Measurements from ENCODE around the gene MELTF. TPM values are rescaled to one million over a fixed set of nuclear protein-coding genes. Genes with fewer than 3 reads are reported as not detected.

Gene MELTF
- total and polyA plus RNA-seq, 9 donors: 6.1 to 25.6 (median 11.9) TPM

DNA sequence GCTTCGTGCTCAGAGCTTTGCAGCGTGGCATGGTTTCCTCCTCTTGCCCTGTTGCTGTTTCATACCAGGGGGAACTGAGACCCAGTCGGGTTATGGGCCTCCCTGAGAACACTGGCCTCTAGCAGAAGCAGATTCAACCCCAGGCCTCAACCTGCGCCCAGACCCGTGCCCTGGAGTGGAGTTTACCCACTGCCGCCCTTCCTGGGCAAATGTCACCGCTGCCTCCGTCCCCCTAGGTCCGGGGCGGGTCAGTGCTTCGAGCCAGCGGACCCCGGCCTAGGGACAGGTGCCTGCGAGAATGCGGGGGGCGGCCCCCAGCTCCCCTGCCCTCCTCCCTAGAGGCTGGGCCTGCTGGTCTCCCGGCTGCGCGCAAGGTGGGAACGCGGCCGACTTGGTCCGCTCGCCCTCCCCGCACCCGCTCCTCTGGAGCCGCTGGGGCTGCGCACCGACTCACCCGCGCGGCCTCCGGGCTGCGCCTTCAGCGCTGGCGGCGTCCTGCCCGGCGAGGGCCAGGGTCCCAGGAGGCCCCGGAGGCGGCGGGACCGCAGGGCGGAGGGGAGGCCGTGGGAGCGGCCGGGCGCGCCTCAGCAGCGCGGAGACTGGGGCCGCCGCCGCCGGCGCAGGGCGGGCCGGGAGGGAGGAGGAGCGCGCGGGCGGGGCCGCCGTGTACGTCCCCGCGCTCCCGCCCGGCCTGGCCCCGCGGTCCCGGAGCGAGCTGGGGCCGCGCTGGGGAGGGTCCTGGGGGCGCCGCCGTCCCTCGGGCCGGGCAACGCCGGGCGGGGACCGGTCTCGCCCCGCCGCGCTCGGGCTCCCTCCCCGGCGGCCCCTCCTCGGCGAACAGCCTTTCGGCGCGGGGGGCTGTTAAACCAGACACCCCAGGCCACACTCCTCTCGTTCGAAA is 61.1 kb downstream of the MELTF start, which contains the start of gene PIGZ:
PIGZ (minus strand) TSS at position 601 of the 901 bp plus-strand sequence. CDS start 16,802 bp downstream, outside the sequence.
- Histone ChIP-seq H3K27me3 (ENCODE audit: control insufficient read depth, insufficient read depth, low read length) (peaks cover 54% of the 10 kb centered on the region), H3K4me3 (ENCODE audit: low read length) (peak within 1 kb of the TSS; percentile 61), H3K9me3 (replicated peaks; ENCODE audit: control insufficient read depth, low read depth, low read length) (peaks cover 2% of the 10 kb centered on the region), H3K27ac (ENCODE audit: low read length) (no peak within 1 kb of the TSS), H3K4me1 (ENCODE audit: control insufficient read depth, insufficient read depth, low read length) (peaks cover 17% of the 10 kb centered on the region), H3K36me3 (ENCODE audit: control insufficient read depth, insufficient read depth, low read length) (no peaks in the 10 kb centered on the region)
- peak; percentile 57 for DNase-seq
- WGBS (ENCODE audit: insufficient coverage): 1% methylated on average over 98 of the region's 98 CpGs

DNA sequence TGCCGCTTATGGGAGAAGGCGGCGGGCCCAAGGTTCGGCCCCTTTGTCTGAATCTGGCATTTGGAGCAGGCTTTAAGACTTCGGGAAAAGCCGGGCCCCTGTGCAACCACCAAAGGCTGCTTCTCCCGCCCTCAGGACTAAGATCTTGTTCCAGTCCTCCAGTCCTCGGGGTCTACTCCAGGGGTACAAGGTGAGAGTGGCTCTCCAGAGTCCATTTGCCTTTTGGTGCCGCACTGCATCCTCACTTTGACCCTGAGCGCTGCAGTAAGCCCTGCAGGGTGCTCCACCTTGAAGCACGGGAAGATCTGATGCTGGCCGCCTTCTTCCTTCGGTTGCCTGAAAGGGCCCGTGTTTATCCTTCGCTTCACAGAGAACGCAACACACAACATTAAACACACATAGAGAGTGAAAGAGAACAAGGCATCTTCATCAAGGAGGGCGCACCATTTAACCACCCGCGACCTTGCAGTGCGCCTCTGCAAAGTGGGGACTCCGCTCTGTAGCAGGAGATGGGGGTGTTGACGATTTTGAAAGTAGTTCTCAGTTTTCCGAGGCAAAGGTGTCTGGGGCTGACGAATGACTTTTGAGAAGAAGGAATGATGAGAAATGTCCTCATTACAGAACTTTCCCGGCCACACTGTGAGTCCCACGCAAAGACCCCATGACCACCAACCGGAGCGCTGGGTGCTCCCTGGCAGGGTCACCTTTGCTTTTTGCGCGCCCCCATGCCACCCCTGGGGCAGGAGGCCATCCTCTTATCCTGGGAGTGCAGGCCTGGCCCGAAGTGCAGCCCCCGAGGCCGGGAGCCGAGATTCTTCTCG is 62.0 kb downstream of the MELTF start:
- no peak overlapping the region for H3K27ac ChIP-seq (ENCODE audit: low read length)

DNA sequence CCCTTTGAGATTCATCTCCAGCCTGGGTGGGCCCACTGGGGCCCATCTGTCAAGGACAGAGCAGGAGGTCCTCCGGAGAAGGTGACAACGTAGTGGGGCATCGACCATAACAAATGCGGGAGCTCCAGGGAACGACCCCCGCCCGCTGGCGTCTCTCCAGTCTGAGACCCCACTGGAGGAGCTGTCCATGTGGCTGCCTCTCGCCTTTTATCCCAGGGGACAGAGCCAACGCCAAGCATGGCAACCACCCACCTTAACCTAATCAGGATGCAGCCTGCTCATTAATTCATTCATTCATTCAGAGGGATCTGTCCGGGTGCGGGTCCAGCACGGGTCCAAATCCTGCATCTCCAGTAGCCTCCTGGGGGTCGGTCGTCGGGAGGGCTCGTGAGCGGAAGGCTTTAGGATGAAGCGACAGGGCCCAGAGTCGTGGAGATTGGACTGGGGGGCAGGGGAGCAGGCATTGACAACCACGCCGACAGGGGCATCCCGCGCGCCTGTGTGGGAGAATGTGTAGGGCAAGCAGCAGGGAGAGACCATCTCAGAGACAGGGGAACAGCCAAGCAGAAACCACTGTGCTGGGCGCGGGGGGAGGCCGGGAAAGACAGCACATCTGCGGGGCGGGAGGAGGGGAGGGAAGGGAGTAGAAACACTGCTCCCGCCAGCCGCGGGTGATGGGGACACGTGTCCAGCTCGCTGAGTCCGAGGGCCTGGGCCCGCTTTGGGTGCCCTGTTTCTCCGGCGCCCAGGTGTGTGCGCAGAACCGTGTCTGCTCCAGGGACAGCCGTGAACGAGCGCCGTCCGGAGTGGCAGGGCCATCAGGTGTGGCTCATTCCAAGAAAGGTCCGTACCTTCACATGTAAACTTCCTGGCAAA is 62.9 kb downstream of the MELTF start:
- no peak for DNase-seq
- Histone ChIP-seq H3K36me3 (ENCODE audit: control insufficient read depth, insufficient read depth, low read length) (no peaks in the 10 kb centered on the region), H3K4me3 (ENCODE audit: low read length) (no peak overlapping the region), H3K27ac (ENCODE audit: low read length) (no peak overlapping the region), H3K9me3 (replicated peaks; ENCODE audit: control insufficient read depth, low read depth, low read length) (peaks cover 2% of the 10 kb centered on the region), H3K27me3 (ENCODE audit: control insufficient read depth, insufficient read depth, low read length) (peaks cover 54% of the 10 kb centered on the region), H3K4me1 (ENCODE audit: control insufficient read depth, insufficient read depth, low read length) (peaks cover 17% of the 10 kb centered on the region)
- 21% methylated on average over 44 of the region's 47 CpGs for WGBS (ENCODE audit: insufficient coverage)

More for the DNA sequence above, 62.0 kb downstream of the MELTF start:
- peaks cover 54% of the 10 kb centered on the region for H3K27me3 ChIP-seq (ENCODE audit: control insufficient read depth, insufficient read depth, low read length)
- H3K4me1 ChIP-seq (ENCODE audit: control insufficient read depth, insufficient read depth, low read length): peaks cover 17% of the 10 kb centered on the region
- WGBS (ENCODE audit: insufficient coverage): 29% methylated on average over 20 of the region's 35 CpGs
- H3K4me3 ChIP-seq (ENCODE audit: low read length): peak overlapping the region; percentile 51
- no peak for DNase-seq
- peaks cover 2% of the 10 kb centered on the region for H3K9me3 ChIP-seq (replicated peaks; ENCODE audit: control insufficient read depth, low read depth, low read length)
- H3K36me3 ChIP-seq (ENCODE audit: control insufficient read depth, insufficient read depth, low read length): no peaks in the 10 kb centered on the region

DNA sequence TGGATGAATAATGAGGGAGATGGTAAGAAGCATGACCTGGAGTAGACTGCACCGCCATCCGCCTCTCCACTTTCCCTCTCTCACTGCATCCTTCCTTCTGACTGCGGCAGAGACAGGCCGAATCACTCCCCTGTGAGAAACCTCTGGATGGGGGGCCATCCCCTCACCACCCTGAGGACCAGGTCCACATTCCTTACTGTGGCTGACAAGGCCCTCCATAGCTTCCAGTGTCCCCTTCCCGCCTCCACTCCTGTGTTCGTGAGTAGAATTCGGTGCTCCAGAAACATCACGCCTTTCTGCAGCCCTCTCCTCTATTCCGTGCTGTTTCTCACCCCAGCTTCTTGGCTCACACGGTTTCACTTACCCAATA is 63.8 kb downstream of the MELTF start:
- peaks cover 49% of the 10 kb centered on the region for H3K27me3 ChIP-seq (ENCODE audit: control insufficient read depth, insufficient read depth, low read length)
- WGBS (ENCODE audit: insufficient coverage): 74% methylated on average over 8 of the region's 10 CpGs
- H3K4me1 ChIP-seq (ENCODE audit: control insufficient read depth, insufficient read depth, low read length): peaks cover 17% of the 10 kb centered on the region
- no peak overlapping the region for H3K27ac ChIP-seq (ENCODE audit: low read length)
- H3K36me3 ChIP-seq (ENCODE audit: control insufficient read depth, insufficient read depth, low read length): no peaks in the 10 kb centered on the region
- H3K4me3 ChIP-seq (ENCODE audit: low read length): no peak overlapping the region
- no peaks in the 10 kb centered on the region for H3K9me3 ChIP-seq (replicated peaks; ENCODE audit: control insufficient read depth, low read depth, low read length)
- no peak for DNase-seq

DNA sequence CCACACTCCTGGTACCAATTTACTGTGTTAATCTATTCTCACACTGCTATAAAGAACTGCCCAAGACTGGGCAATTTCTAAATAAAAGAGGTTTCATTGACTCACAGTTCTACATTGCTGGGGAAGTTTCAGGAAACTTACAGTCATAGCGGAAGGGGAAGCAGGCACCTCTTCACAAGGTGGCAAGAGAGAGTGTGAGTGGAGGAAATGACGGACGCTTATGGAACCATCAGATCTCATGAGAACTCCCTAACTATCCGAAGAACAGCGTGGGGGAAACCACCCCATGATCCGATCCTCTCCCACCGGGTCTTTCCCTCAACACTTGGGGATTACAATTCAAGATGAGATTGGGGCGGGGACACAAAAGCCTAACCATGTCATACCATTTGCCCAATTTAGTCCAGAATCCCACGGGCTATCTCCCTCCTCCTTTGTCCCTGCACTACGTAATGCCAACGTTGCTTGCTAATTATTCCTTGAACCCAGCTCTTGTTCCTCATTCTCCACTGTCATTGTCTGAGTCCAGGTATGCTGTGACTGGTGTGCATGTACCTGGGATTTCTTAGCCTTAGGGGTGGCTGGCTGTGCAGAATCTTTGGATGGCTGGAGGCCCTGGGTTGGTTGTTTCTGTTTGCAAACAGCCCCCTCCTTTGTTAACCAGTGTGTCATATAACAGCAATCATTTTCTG is 64.4 kb downstream of the MELTF start:
- WGBS (ENCODE audit: insufficient coverage): 74% methylated on average over 4 of the region's 11 CpGs
- Histone ChIP-seq H3K9me3 (replicated peaks; ENCODE audit: control insufficient read depth, low read depth, low read length) (no peaks in the 10 kb centered on the region), H3K27me3 (ENCODE audit: control insufficient read depth, insufficient read depth, low read length) (peaks cover 44% of the 10 kb centered on the region), H3K4me3 (ENCODE audit: low read length) (no peak overlapping the region), H3K27ac (ENCODE audit: low read length) (no peak overlapping the region), H3K4me1 (ENCODE audit: control insufficient read depth, insufficient read depth, low read length) (peaks cover 17% of the 10 kb centered on the region), H3K36me3 (ENCODE audit: control insufficient read depth, insufficient read depth, low read length) (no peaks in the 10 kb centered on the region)
- no peak for DNase-seq

DNA sequence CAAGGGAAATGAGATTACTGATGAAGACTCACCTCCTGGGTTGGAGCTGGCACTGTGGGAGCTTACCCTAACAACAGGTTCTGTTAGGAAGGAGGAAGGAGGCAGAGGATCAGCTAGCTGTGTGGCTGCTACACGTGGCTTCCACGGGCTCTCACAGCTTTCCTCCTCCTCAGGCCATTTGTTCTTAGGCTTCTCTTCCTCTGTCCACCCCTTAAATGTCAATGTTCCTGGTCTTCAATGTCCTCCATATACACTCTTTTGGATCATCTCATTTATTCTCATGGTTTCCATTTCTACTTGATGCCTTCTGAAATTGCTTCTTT is 66.0 kb downstream of the MELTF start:
- H3K4me3 ChIP-seq (ENCODE audit: low read length): no peak overlapping the region
- H3K27ac ChIP-seq (ENCODE audit: low read length): no peak overlapping the region
- H3K4me1 ChIP-seq (ENCODE audit: control insufficient read depth, insufficient read depth, low read length): peaks cover 17% of the 10 kb centered on the region
- H3K36me3 ChIP-seq (ENCODE audit: control insufficient read depth, insufficient read depth, low read length): no peaks in the 10 kb centered on the region
- no peaks in the 10 kb centered on the region for H3K9me3 ChIP-seq (replicated peaks; ENCODE audit: control insufficient read depth, low read depth, low read length)
- WGBS (ENCODE audit: insufficient coverage): 100% methylated on average over 1 of the region's 2 CpGs
- peaks cover 39% of the 10 kb centered on the region for H3K27me3 ChIP-seq (ENCODE audit: control insufficient read depth, insufficient read depth, low read length)
- no peak for DNase-seq

DNA sequence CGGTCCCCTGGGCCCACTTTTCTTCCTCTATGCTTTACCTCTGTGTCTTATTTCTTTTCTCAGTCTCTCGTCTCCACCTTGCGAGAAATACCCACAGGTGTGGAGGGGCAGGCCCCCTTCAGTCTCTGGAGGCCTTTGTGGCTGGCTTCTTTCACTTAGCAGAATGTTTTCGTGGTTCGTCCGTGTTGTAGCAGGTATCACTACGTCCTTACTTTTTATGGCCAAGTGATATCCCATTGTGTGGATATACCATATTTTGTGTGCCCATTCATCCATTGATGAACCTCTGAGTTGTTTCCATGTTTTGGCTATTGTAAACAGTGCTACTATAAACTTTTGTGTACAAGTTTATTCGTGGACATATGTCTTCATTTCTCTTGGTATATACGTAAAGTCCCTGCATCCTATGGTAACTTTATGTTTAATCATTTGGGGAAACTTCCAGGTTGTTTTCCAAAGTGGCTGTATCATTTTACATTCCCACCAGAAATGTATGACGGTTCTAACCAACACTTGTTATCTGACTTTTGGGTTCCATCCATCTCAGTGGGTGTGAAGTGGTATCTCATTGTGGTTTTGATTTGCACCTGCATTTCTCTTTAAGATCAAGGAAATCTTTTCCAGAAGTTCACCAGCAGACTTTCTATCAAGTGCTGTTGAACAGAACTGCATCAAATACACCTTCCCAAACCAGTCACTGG is 66.5 kb downstream of the MELTF start:
- H3K27ac ChIP-seq (ENCODE audit: low read length): no peak overlapping the region
- no peaks in the 10 kb centered on the region for H3K9me3 ChIP-seq (replicated peaks; ENCODE audit: control insufficient read depth, low read depth, low read length)
- peaks cover 35% of the 10 kb centered on the region for H3K27me3 ChIP-seq (ENCODE audit: control insufficient read depth, insufficient read depth, low read length)
- DNase-seq: no peak
- peaks cover 14% of the 10 kb centered on the region for H3K4me1 ChIP-seq (ENCODE audit: control insufficient read depth, insufficient read depth, low read length)
- WGBS (ENCODE audit: insufficient coverage): no CpG with 5 or more reads among the region's 10 CpGs
- H3K36me3 ChIP-seq (ENCODE audit: control insufficient read depth, insufficient read depth, low read length): no peaks in the 10 kb centered on the region
- no peak overlapping the region for H3K4me3 ChIP-seq (ENCODE audit: low read length)

DNA sequence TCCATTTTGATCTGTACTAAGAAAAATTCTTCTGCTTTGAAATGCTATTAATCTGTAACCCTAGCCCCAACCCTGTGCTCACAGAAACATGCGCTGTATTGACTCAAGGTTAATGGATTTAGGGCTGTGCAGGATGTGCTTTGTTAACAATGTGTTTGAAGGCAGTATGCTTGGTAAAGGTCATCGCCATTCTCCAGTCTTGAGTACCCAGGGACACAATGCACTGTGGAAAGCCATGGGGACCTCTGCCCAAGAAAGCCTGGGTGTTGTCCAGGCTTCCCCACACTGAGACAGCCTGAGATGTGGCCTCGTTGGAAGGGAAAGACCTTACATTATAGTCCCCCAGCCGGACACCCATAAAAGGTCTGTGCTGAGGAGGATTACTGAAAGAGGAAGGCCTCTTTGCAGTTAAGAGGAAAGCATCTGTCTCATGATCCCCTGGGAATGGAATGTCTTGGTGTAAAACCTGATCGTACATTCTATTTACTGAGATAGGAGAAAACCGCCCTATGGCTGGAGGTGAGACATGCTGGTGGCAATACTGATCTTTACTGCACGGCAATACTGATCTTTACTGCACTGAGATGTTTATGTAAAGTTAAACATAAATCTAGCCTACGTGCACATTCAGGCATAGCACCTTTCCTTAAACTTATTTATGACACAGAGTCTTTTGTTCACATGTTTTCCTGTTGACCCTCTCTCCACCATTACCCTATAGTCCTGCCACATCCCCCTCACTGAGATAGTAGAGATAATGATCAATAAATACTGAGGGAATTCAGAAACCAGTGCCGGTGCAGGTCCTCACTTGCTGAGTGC is 67.3 kb downstream of the MELTF start:
- no peak overlapping the region for H3K27ac ChIP-seq (ENCODE audit: low read length)
- 100% methylated on average over 1 of the region's 9 CpGs for WGBS (ENCODE audit: insufficient coverage)
- peaks cover 6% of the 10 kb centered on the region for H3K4me1 ChIP-seq (ENCODE audit: control insufficient read depth, insufficient read depth, low read length)
- H3K27me3 ChIP-seq (ENCODE audit: control insufficient read depth, insufficient read depth, low read length): peaks cover 27% of the 10 kb centered on the region
- no peak overlapping the region for H3K4me3 ChIP-seq (ENCODE audit: low read length)
- H3K9me3 ChIP-seq (replicated peaks; ENCODE audit: control insufficient read depth, low read depth, low read length): no peaks in the 10 kb centered on the region
- DNase-seq: no peak
- no peaks in the 10 kb centered on the region for H3K36me3 ChIP-seq (ENCODE audit: control insufficient read depth, insufficient read depth, low read length)

Data from muscle of leg (tissue), 11 donors.